ENCODE results near the gene DSCAM. TPM values are rescaled to one million over a fixed set of nuclear protein-coding genes. Genes with fewer than 3 reads are reported as not detected.

The DSCAM gene
- total and polyA plus RNA-seq, 8 donors, result 0.37 TPM; not detected in 7

- intact Hi-C loops (cut with DNase I; ENCODE audit: low total_unique reads), result no loop called here
- TF ChIP-seq POLR2A (IDR thresholded peaks at IDR 0.05) (no peak), POLR2AphosphoS5 (IDR thresholded peaks at IDR 0.05) (no peak), CTCF (IDR thresholded peaks at IDR 0.05) (no peak), EP300 (IDR thresholded peaks at IDR 0.05) (no peak)
- Histone ChIP-seq H3K27me3 (peaks cover 0 to 5% (median 0%) of the 10 kb centered on the region in 3 donors), H3K4me3 (no peak overlapping the region), H3K36me3 (no peaks in the 10 kb centered on the region), H3K9me3 (peaks cover 0 to 7% (median 3%) of the 10 kb centered on the region in 4 donors), H3K27ac (no peak overlapping the region), H3K4me1 (no peaks in the 10 kb centered on the region)
- DNase-seq, result no peak
- 42 to 55% (median 52%) methylated on average over 3 of the region's 3 CpGs for WGBS, 5 donors
These were observed 279.5 kb downstream of the DSCAM start for GRCh38 chr21:40567501-40567900.

GRCh38 chr21:40566486-40566885, 280.5 kb downstream of the DSCAM start:
- no peak for DNase-seq
- no peak for TF ChIP-seq EP300 (IDR thresholded peaks at IDR 0.05)
- TF ChIP-seq POLR2AphosphoS5 (IDR thresholded peaks at IDR 0.05), result no peak
- TF ChIP-seq POLR2A (IDR thresholded peaks at IDR 0.05), result no peak
- TF ChIP-seq CTCF (IDR thresholded peaks at IDR 0.05), result no peak
- no peaks in the 10 kb centered on the region for H3K4me1 ChIP-seq
- WGBS, 5 donors, result 26 to 79% (median 46%) methylated on average over 1 of the region's 1 CpG
- no peaks in the 10 kb centered on the region for H3K36me3 ChIP-seq
- no peak overlapping the region for H3K4me3 ChIP-seq
- intact Hi-C loops (cut with DNase I; ENCODE audit: low total_unique reads), result no loop called here
- peaks cover 0 to 7% (median 3%) of the 10 kb centered on the region in 4 donors for H3K9me3 ChIP-seq
- no peak overlapping the region for H3K27ac ChIP-seq
- H3K27me3 ChIP-seq, result peaks cover 0 to 5% (median 0%) of the 10 kb centered on the region in 3 donors

- DNase-seq, result no peak
- no peaks in the 10 kb centered on the region for H3K4me1 ChIP-seq
- TF ChIP-seq POLR2A (IDR thresholded peaks at IDR 0.05) (no peak), EP300 (IDR thresholded peaks at IDR 0.05) (no peak), CTCF (IDR thresholded peaks at IDR 0.05) (no peak), POLR2AphosphoS5 (IDR thresholded peaks at IDR 0.05) (no peak)
- H3K4me3 ChIP-seq, result no peak overlapping the region
- intact Hi-C loops (cut with DNase I; ENCODE audit: low total_unique reads), result no loop called here
- H3K36me3 ChIP-seq, result no peaks in the 10 kb centered on the region
- WGBS, 5 donors, result 51 to 65% (median 54%) methylated on average over 6 of the region's 6 CpGs
- H3K27ac ChIP-seq, result no peak overlapping the region
- no peaks in the 10 kb centered on the region for H3K9me3 ChIP-seq
- peaks cover 0 to 5% (median 0%) of the 10 kb centered on the region in 3 donors for H3K27me3 ChIP-seq
These were observed 282.6 kb downstream of the DSCAM start for GRCh38 chr21:40564318-40564717.

- 21 to 35% (median 28%) methylated on average over 4 of the region's 4 CpGs for WGBS, 5 donors
- Histone ChIP-seq H3K27me3 (peaks cover 0 to 3% (median 0%) of the 10 kb centered on the region in 3 donors), H3K36me3 (no peaks in the 10 kb centered on the region), H3K4me1 (no peaks in the 10 kb centered on the region), H3K27ac (no peak overlapping the region), H3K4me3 (no peak overlapping the region), H3K9me3 (no peaks in the 10 kb centered on the region)
- intact Hi-C loops (cut with DNase I; ENCODE audit: low total_unique reads), result no loop called here
- peak in 1 of 2 donors; percentile 51 for DNase-seq
- no peak for TF ChIP-seq EP300 (IDR thresholded peaks at IDR 0.05)
- TF ChIP-seq POLR2A (IDR thresholded peaks at IDR 0.05), result no peak
- TF ChIP-seq CTCF (IDR thresholded peaks at IDR 0.05), result no peak
- no peak for TF ChIP-seq POLR2AphosphoS5 (IDR thresholded peaks at IDR 0.05)
These were observed 283.1 kb downstream of the DSCAM start for GRCh38 chr21:40563900-40564299.
